Endothelial cell of umbilical vein (primary cell): ENCODE results near the gene TP53RK. TPM values are rescaled to one million over a fixed set of nuclear protein-coding genes. Genes with fewer than 3 reads are reported as not detected.

Experiments
- BruUV-seq: library from RNA; stranded (reverse); fragments of 400-500 nt; replicated peaks from 2 replicates; lab custom pipeline; 2021; lab: Mats Ljungman, UMichigan
- CTCF ChIA-PET: fragments of 300-600, 350-600 bp; sonication (Branson Sonifier 250); formaldehyde crosslinking; loops from one replicate; lab custom pipeline; 2021; ENCODE audit warnings: antibody characterized with exemption, inconsistent platforms; lab: Charles Lee
- POLR2A ChIA-PET: fragments of 300-600, 350-600 bp; sonication (Branson Sonifier 250); formaldehyde crosslinking; loops from one replicate; lab custom pipeline; 2021; ENCODE audit warnings: antibody characterized with exemption, inconsistent platforms; lab: Charles Lee
- DNase-seq: peaks from one replicate; pipeline ENCODE4 v3.0.0-alpha.2; 2011; ENCODE audit warnings: low read depth, low spot score
- FAIRE-seq: peaks from 2 replicates; lab custom pipeline; 2011; peaks lifted over from hg19 to GRCh38; lab: Jason Lieb, UNC
- H2AFZ ChIP-seq: 2 replicates; pipeline ENCODE4 v1.6.0; 2012; ENCODE audit warnings: low read depth, low read length, control low read depth, inconsistent platforms
- H3K27ac ChIP-seq: 2 replicates; pipeline ENCODE4 v1.5.1; 2011; ENCODE audit warnings: low read depth, mild to moderate bottlenecking, control low read depth, low read length, moderate library complexity; ENCODE audit not compliant: insufficient read depth
- H3K27me3 ChIP-seq, 2 experiments: 2 replicates each; pipeline versions ENCODE4 v1.6.0 to v1.6.1; 2011; ENCODE audit warnings: low read length in 2 of 2, mixed read lengths in 1 of 2; ENCODE audit not compliant: control insufficient read depth in 2 of 2, insufficient read depth in 2 of 2
- H3K36me3 ChIP-seq, 2 experiments: 2 replicates in 1 of 2; 3 replicates in 1 of 2; pipeline ENCODE4 v1.5.1; 2011; ENCODE audit warnings: low read length in 2 of 2, mild to moderate bottlenecking in 1 of 2, moderate library complexity in 1 of 2; ENCODE audit not compliant: control insufficient read depth in 2 of 2, insufficient read depth in 2 of 2; ENCODE audit errors: extremely low read depth in 1 of 2
- H3K4me1 ChIP-seq: 3 replicates; pipeline ENCODE4 v1.5.1; 2011; ENCODE audit warnings: mild to moderate bottlenecking, low read length; ENCODE audit not compliant: control insufficient read depth, insufficient read depth; ENCODE audit errors: extremely low read depth
- H3K4me2 ChIP-seq: 2 replicates; pipeline ENCODE4 v1.6.1; 2011; ENCODE audit warnings: low read length, control low read depth, mixed read lengths; ENCODE audit not compliant: insufficient read depth
- H3K4me3 ChIP-seq, 3 experiments: fragments of 200-600 bp in 1 of 3; sonication (generic), shearing (Covaris generic) in 1 of 3; replicated peaks in 1 of 3; 2 replicates each; pipeline ENCODE4 v1.5.1; 2011 to 2016; ENCODE audit warnings: control low read depth in 3 of 3, low read length in 3 of 3, mild to moderate bottlenecking in 2 of 3, inconsistent platforms in 1 of 3, low read depth in 1 of 3, moderate library complexity in 1 of 3; ENCODE audit not compliant: insufficient read depth in 1 of 3
- H3K79me2 ChIP-seq: 2 replicates; pipeline ENCODE4 v1.6.0; 2012; ENCODE audit warnings: low read length, inconsistent platforms; ENCODE audit not compliant: control insufficient read depth, insufficient read depth
- H3K9ac ChIP-seq: replicated peaks from 2 replicates; pipeline ENCODE3; 2011; ENCODE audit warnings: low read length, control low read depth; ENCODE audit not compliant: insufficient read depth; ENCODE audit errors: extremely low read depth
- H3K9me1 ChIP-seq: replicated peaks from 3 replicates; pipeline ENCODE4 v1.6.0; 2011; ENCODE audit warnings: mild to moderate bottlenecking, low read length; ENCODE audit not compliant: control insufficient read depth, insufficient read depth; ENCODE audit errors: extremely low read depth
- H3K9me3 ChIP-seq: replicated peaks from 2 replicates; pipeline ENCODE4 v1.5.1; 2012; ENCODE audit warnings: low read length, inconsistent platforms; ENCODE audit not compliant: control insufficient read depth, insufficient read depth
- H4K20me1 ChIP-seq: replicated peaks from 2 replicates; pipeline ENCODE3; 2011; ENCODE audit warnings: mild to moderate bottlenecking, low read length; ENCODE audit not compliant: control insufficient read depth, insufficient read depth; ENCODE audit errors: extremely low read depth
- EZH2 ChIP-seq: IDR thresholded peaks from 2 replicates; pipeline ENCODE4 v1.6.1; 2012; ENCODE audit warnings: borderline replicate concordance, low read depth, mild to moderate bottlenecking, moderate library complexity, low read length, inconsistent platforms; ENCODE audit not compliant: severe bottlenecking
- FOS ChIP-seq: IDR thresholded peaks from 2 replicates; pipeline ENCODE4 v1.6.1; 2011; ENCODE audit warnings: mild to moderate bottlenecking, low read length, moderate library complexity, borderline replicate concordance; ENCODE audit not compliant: insufficient read depth
- GATA2 ChIP-seq: IDR thresholded peaks from 2 replicates; pipeline ENCODE4 v1.7.0; 2011; ENCODE audit warnings: low read depth, mild to moderate bottlenecking, moderate library complexity, mixed read lengths, low read length; ENCODE audit not compliant: insufficient read length, insufficient read depth
- JUN ChIP-seq: IDR thresholded peaks from 2 replicates; pipeline ENCODE4 v1.6.1; 2011; ENCODE audit warnings: borderline replicate concordance, low read depth; ENCODE audit not compliant: insufficient read length, insufficient read depth
- MYC ChIP-seq: IDR thresholded peaks from one replicate; pipeline ENCODE4 v1.6.1; 2011; ENCODE audit warnings: mild to moderate bottlenecking, low read depth, low read length
- POLR2A ChIP-seq: IDR thresholded peaks from 2 replicates; pipeline ENCODE4 v1.6.1; 2012; ENCODE audit warnings: low read depth, mild to moderate bottlenecking, control low read depth, low read length
- POLR2AphosphoS5 ChIP-seq: IDR thresholded peaks from 2 replicates; pipeline ENCODE4 v1.6.1; 2012; ENCODE audit warnings: low read depth, mild to moderate bottlenecking, control low read depth, low read length, moderate library complexity; ENCODE audit not compliant: insufficient read depth
- dilution Hi-C: fragments of 300-500 bp; cut with MboI; formaldehyde crosslinking; loops from one replicate; pipeline ENCODE4 v1.15.0; 2019; ENCODE audit warnings: low sequenced_read_pairs; ENCODE audit not compliant: extremely low pct_ligation_motif_present
- intact Hi-C: fragments of 100-400 bp; cut with micrococcal nuclease; formaldehyde crosslinking; loops from one replicate; pipeline ENCODE4 v1.10.0; 2022
- polyA plus RNA-seq, 4 experiments: library from polyadenylated mRNA; depleted of rRNA in 3 of 4; stranded (reverse) in 3 of 4; unstranded in 1 of 4; fragments of >200 nt; gene quantifications; 2 replicates each; pipeline versions ENCODE4 v1.2.1 to v1.2.3, GENCODE V29; 2011 to 2012; ENCODE audit warnings: missing spikeins in 1 of 4
- total RNA-seq: library from RNA; stranded (reverse); gene quantifications from 2 replicates; pipeline ENCODE4 v1.2.3, GENCODE V29; 2021
- TF ChIP-seq, protein P1 (sequence below), 2 donors: IDR thresholded peaks; 1 replicate in 1 of 2; 2 replicates in 1 of 2; pipeline ENCODE4 v1.5.1; 2011; ENCODE audit warnings: low read length in 2 of 2, mild to moderate bottlenecking in 2 of 2, moderate library complexity in 2 of 2, control low read depth in 1 of 2, inconsistent platforms in 1 of 2, low read depth in 1 of 2; ENCODE audit not compliant: insufficient read depth in 1 of 2; ENCODE audit errors: extremely low read depth in 1 of 2
- TF ChIP-seq, protein P2 (sequence below): IDR thresholded peaks from 2 replicates; pipeline ENCODE4 v1.6.1; 2011; ENCODE audit not compliant: insufficient read depth, insufficient read length

The TP53RK gene
- total and polyA plus RNA-seq, 2 donors (not counting 3 experiments of a cell fraction or from before 2014, with no cell fraction given): 7.0 to 13.1 TPM

DNA sequence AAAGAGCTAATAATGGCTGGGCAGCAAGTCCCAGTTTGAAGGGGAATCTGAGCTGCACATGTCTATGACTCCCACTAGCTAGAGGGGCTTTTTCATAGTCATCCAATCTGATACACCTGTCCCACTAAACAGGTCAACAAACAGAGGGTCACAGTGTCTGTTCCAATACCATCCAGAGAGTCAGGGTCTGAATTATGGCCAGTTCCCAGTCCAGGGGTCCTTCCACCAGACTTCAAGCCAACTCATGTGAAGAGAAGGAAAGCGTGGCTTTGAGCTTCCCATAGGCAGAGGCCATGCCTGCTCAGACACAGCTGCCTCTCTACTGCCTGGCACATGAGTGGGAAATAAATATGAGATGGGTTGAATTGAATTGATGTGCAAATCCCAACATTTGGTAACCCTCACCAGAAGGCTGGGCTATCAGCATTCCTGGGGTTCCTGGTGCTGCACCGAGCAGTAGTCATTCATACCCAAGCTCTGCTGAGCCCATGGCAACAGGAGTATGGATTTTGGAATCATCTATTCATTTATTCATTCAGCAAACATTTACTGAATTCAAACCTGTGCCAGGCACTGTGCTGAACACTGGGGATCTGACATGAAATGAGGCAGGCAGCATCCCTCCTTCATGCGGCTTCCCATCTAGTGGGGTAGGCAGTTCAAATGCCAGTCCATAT, 17.2 kb downstream of the TP53RK start:
- no peaks in the 10 kb centered on the region for H3K27me3 ChIP-seq
- TF ChIP-seq MYC (no peak), JUN (no peak), POLR2A (no peak), POLR2AphosphoS5 (no peak), GATA2 (no peak), FOS (no peak), EZH2 (no peak)
- TF ChIP-seq, protein P1, sequence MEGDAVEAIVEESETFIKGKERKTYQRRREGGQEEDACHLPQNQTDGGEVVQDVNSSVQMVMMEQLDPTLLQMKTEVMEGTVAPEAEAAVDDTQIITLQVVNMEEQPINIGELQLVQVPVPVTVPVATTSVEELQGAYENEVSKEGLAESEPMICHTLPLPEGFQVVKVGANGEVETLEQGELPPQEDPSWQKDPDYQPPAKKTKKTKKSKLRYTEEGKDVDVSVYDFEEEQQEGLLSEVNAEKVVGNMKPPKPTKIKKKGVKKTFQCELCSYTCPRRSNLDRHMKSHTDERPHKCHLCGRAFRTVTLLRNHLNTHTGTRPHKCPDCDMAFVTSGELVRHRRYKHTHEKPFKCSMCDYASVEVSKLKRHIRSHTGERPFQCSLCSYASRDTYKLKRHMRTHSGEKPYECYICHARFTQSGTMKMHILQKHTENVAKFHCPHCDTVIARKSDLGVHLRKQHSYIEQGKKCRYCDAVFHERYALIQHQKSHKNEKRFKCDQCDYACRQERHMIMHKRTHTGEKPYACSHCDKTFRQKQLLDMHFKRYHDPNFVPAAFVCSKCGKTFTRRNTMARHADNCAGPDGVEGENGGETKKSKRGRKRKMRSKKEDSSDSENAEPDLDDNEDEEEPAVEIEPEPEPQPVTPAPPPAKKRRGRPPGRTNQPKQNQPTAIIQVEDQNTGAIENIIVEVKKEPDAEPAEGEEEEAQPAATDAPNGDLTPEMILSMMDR (IDR thresholded peaks at IDR 0.05; ENCODE audit: extremely low read depth in 1 of 2, insufficient read depth in 1 of 2, low read depth in 1 of 2, low read length in 2 of 2): no peak
- TF ChIP-seq, protein P2, sequence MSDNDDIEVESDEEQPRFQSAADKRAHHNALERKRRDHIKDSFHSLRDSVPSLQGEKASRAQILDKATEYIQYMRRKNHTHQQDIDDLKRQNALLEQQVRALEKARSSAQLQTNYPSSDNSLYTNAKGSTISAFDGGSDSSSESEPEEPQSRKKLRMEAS: no peak
- H3K9me3 ChIP-seq: no peaks in the 10 kb centered on the region
- FAIRE-seq: no peak
- no peaks in the 10 kb centered on the region for H3K36me3 ChIP-seq
- H3K4me2 ChIP-seq: no peak overlapping the region
- dilution Hi-C loops: no loop called here
- CTCF ChIA-PET: interaction anchor here (0.8 to 1.2 kb wide), 4 partner anchors 8 to 127 kb away, joined by 3 read pairs; no protein-coding TSS in a partner anchor
- no peak overlapping the region for H3K4me3 ChIP-seq
- POLR2A ChIA-PET: no interaction called here
- H3K9me1 ChIP-seq: no peaks in the 10 kb centered on the region
- BruUV-seq: no TSS peak
- H3K4me1 ChIP-seq: no peaks in the 10 kb centered on the region
- H4K20me1 ChIP-seq: no peaks in the 10 kb centered on the region
- intact Hi-C loops: no loop called here
- H3K79me2 ChIP-seq: no peaks in the 10 kb centered on the region
- no peak overlapping the region for H3K27ac ChIP-seq
- H3K9ac ChIP-seq: no peak overlapping the region
- no peak for DNase-seq
- no peak overlapping the region for H2AFZ ChIP-seq
